Effector memory CD8-positive, alpha-beta T cell (primary cell): ENCODE data around the gene PHF20.
"Not testable (repeated sequence)": the region's sequence is repeated elsewhere in the genome, so short reads cannot be mapped to it uniquely, and the experiment has no call there.

Source experiments
- ATAC-seq: fragments of 150-1000 bp; cut with Tn5 transposase; replicated peaks from 2 replicates; pipeline ENCODE4 v1.10.0; 2021; ENCODE audit warnings: mild to moderate bottlenecking, moderate library complexity
- DNase-seq, 3 experiments: peaks; one replicate each; pipeline ENCODE4 v3.0.0; 2021
- H3K27ac Mint-ChIP-seq, 2 donors: one replicate each; pipeline ENCODE4 v1.8.0; 2022; ENCODE audit warnings: mild to moderate bottlenecking in 2 of 2, mixed read lengths in 2 of 2, moderate library complexity in 2 of 2
- H3K27me3 Mint-ChIP-seq, 2 donors: one replicate each; pipeline ENCODE4 v1.8.0; 2022; ENCODE audit warnings: mixed read lengths in 2 of 2
- H3K36me3 Mint-ChIP-seq: one replicate; pipeline ENCODE4 v1.8.0; 2022; ENCODE audit warnings: mild to moderate bottlenecking, moderate library complexity, mixed read lengths; ENCODE audit not compliant: insufficient read depth
- H3K4me1 Mint-ChIP-seq, 2 donors: one replicate each; pipeline ENCODE4 v1.8.0; 2022; ENCODE audit warnings: low read depth in 2 of 2, mixed read lengths in 2 of 2
- H3K4me3 Mint-ChIP-seq, 2 donors: one replicate each; pipeline ENCODE4 v1.8.0; 2022; ENCODE audit warnings: mild to moderate bottlenecking in 2 of 2, mixed read lengths in 2 of 2, moderate library complexity in 2 of 2
- H3K9me3 Mint-ChIP-seq, 2 donors: one replicate each; pipeline ENCODE4 v1.8.0; 2022; ENCODE audit warnings: mixed read lengths in 2 of 2

The PHF20 gene

GRCh38 chr20:35920523-35920922 lies 148.7 kb downstream of the PHF20 start:
- Mint-ChIP-seq H3K36me3 (peaks cover 61% of the 10 kb centered on the region), H3K27me3 (no peaks in the 10 kb centered on the region), H3K9me3 (no peaks in the 10 kb centered on the region), H3K27ac (peak overlapping the region in 1 of 2 donors; percentile 62), H3K4me1 (peaks cover 0 to 1% of the 10 kb centered on the region in 2 donors), H3K4me3 (no peak overlapping the region)
- no peak for DNase-seq
- no peak for ATAC-seq

DNA sequence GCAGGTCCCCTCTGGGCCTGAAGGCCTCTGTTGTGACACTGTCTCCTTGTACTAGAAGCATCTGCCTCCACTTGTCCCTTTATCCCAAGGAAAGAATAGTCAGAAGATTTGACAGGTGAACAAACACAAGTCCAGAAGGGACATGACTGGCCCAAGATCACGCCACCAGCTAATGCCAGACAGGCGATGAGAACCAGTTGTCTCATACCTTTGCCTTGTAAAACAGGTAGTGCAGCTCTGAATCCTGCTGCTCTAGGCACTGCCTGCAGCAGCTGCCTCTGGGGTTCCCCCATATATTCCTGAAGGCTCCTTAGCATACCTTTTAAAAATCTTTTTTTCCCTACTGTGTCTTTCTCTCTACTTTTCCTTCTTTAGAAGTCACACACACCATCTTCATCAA lies 157.5 kb downstream of the PHF20 start:
- Mint-ChIP-seq H3K27ac (peak overlapping the region in 1 of 2 donors; percentile 47), H3K9me3 (no peaks in the 10 kb centered on the region), H3K36me3 (peaks cover 88% of the 10 kb centered on the region), H3K4me1 (peaks cover 2 to 30% of the 10 kb centered on the region in 2 donors), H3K4me3 (no peak overlapping the region), H3K27me3 (no peaks in the 10 kb centered on the region)
- ATAC-seq (no peak), DNase-seq (no peak)

- Mint-ChIP-seq H3K27ac (peak overlapping the region; percentile 73 to 82), H3K27me3 (no peaks in the 10 kb centered on the region), H3K36me3 (peaks cover 74% of the 10 kb centered on the region), H3K4me1 (peaks cover 2 to 30% of the 10 kb centered on the region in 2 donors), H3K4me3 (peak overlapping the region in 1 of 2 donors; percentile 10), H3K9me3 (no peaks in the 10 kb centered on the region)
- DNase-seq, result no peak
- no peak for ATAC-seq
Measured at GRCh38 chr20:35934050-35934449, 162.2 kb downstream of the PHF20 start.

- ATAC-seq, result no peak
- Mint-ChIP-seq H3K4me3 (no peak overlapping the region), H3K9me3 (no peaks in the 10 kb centered on the region), H3K36me3 (peaks cover 67% of the 10 kb centered on the region), H3K27ac (no peak overlapping the region), H3K27me3 (no peaks in the 10 kb centered on the region), H3K4me1 (peaks cover 0 to 7% of the 10 kb centered on the region in 2 donors)
- DNase-seq, result no peak
Measured at GRCh38 chr20:35939264-35939663, 167.4 kb downstream of the PHF20 start.

DNA sequence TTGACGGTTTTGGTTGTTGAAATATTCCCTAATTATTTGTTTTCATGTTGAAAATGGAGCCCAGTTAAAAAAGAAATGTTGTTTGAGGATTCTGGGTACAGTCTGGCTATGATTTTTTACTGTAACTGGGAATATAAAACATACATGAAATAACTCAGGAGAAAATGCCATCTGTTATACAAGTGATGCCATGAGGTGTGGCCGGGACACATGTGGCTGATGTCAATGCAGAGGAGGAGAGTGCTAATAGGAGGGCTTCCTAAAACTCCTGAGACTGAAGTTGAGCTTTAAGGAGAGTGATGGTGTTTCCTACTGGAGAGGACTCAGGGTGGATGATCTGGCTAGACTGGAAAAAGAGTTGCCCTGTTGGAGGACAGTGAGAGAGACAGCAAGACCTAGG lies 169.8 kb downstream of the PHF20 start:
- no peak for ATAC-seq
- Mint-ChIP-seq H3K36me3 (peaks cover 62% of the 10 kb centered on the region), H3K4me3 (no peak overlapping the region), H3K27me3 (no peaks in the 10 kb centered on the region), H3K9me3 (no peaks in the 10 kb centered on the region), H3K4me1 (no peaks in the 10 kb centered on the region), H3K27ac (peak overlapping the region; percentile 56 to 68)
- DNase-seq, result no peak

DNA sequence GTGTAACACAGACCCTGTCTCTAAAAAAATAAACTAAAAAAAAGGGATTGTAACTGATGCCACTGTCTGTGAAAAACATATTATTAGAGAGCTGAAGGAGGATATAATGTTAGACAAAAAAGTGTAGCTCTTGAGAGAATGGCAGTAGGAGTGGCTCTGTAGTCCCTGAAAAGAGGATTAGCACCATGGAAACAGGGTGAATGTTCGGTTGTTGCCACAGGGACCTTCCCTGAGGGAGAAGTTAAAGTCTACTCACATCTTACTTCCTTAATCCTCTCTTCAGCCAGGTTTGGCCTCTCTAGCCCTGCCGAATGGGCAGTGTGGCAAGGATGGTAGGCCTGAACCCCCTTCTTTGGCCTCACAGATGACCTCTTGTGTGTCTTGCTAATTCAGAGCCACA lies 170.4 kb downstream of the PHF20 start:
- no peaks in the 10 kb centered on the region for H3K27me3 Mint-ChIP-seq
- DNase-seq (no peak), ATAC-seq (no peak)
- H3K36me3 Mint-ChIP-seq, result peaks cover 64% of the 10 kb centered on the region
- H3K27ac Mint-ChIP-seq, result peak overlapping the region; percentile 56 to 68
- H3K9me3 Mint-ChIP-seq, result no peaks in the 10 kb centered on the region
- H3K4me3 Mint-ChIP-seq, result no peak overlapping the region
- H3K4me1 Mint-ChIP-seq, result no peaks in the 10 kb centered on the region

DNA sequence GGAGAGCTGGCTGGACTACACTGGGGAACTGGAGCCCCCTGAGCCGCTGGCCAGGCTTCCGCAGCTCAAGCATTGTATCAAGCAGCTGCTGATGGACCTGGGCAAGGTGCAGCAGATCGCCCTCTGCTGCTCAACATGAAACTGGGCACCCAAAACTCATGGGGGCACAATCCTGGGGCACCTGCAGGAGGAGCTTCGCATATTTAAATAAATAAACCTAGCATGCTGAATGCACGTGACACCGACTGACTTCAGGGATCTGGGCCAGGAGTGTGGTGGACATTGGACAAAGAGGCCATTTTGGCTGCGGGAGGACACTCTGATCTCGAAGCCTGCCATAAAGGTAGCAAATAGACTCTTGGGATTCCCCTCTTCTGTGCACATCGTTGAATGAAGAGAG lies 175.7 kb downstream of the PHF20 start:
- H3K36me3 Mint-ChIP-seq, result peaks cover 44% of the 10 kb centered on the region
- H3K27me3 Mint-ChIP-seq, result no peaks in the 10 kb centered on the region
- ATAC-seq (peak; percentile 55), DNase-seq (peak in 1 of 3 experiments; percentile 8)
- H3K4me3 Mint-ChIP-seq, result no peak overlapping the region
- H3K27ac Mint-ChIP-seq, result peak overlapping the region in 1 of 2 donors; percentile 56
- H3K4me1 Mint-ChIP-seq, result peaks cover 5 to 12% of the 10 kb centered on the region in 2 donors
- no peaks in the 10 kb centered on the region for H3K9me3 Mint-ChIP-seq

GRCh38 chr20:35947907-35948306 lies 176.1 kb downstream of the PHF20 start:
- Mint-ChIP-seq H3K9me3 (no peaks in the 10 kb centered on the region), H3K4me3 (no peak overlapping the region)
- DNase-seq, result no peak

DNA sequence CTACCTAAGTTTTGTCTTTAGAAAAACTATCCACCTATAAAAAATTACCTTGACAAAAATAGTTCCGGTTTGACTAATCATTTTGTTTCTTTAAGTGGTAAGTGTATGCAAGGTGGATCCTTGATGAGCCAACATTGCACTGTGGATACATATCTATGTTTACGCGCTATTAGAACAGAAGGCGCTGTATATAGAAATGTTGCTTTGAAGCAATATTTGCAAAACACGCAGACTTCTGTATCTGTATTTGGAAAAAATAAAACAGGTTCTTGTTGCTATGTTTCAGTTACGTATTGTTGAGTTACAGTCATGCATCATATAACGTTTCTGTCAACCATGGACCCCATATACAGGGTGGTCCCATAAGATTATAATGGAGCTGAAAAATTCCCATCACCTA lies 178.3 kb downstream of the PHF20 start:
- peaks cover 38% of the 10 kb centered on the region for H3K36me3 Mint-ChIP-seq
- no peak for ATAC-seq
- H3K27ac Mint-ChIP-seq, result peak overlapping the region in 1 of 2 donors; percentile 41
- H3K9me3 Mint-ChIP-seq, result no peaks in the 10 kb centered on the region
- H3K4me3 Mint-ChIP-seq, result no peak overlapping the region
- no peak for DNase-seq
- H3K27me3 Mint-ChIP-seq, result no peaks in the 10 kb centered on the region
- H3K4me1 Mint-ChIP-seq, result peaks cover 11 to 21% of the 10 kb centered on the region in 2 donors

More at GRCh38 chr20:35947907-35948306, 176.1 kb downstream of the PHF20 start:
- Mint-ChIP-seq H3K27ac (no peak overlapping the region), H3K4me1 (peaks cover 8 to 16% of the 10 kb centered on the region in 2 donors), H3K36me3 (peaks cover 40% of the 10 kb centered on the region), H3K27me3 (no peaks in the 10 kb centered on the region)
- no peak for ATAC-seq

DNA sequence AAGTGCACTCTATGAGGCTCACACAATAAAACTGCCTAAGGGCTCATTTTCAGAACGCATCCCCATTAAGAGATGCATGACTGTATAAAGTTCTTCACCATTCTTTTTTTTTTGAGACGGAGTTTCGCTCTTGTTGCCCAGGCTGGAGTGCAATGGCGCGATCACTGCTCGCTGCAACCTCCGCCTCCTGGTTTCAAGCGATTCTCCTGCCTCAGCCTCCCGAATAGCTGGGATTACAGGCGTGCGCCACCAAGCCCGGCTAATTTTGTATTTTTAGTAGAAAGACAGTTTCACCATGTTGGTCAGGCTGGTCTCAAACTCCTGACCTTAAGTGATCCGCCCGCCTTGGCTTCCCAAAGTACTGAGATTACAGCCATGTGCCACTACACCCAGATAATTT lies 180.3 kb downstream of the PHF20 start:
- not testable (repeated sequence) for H3K9me3 Mint-ChIP-seq, ATAC-seq, DNase-seq, H3K27me3 Mint-ChIP-seq
- Mint-ChIP-seq H3K27ac (peak overlapping the region; percentile 99 to 100), H3K4me1 (peaks cover 11 to 21% of the 10 kb centered on the region in 2 donors), H3K36me3 (peaks cover 32% of the 10 kb centered on the region), H3K4me3 (peak overlapping the region; percentile 97 to 99)

DNA sequence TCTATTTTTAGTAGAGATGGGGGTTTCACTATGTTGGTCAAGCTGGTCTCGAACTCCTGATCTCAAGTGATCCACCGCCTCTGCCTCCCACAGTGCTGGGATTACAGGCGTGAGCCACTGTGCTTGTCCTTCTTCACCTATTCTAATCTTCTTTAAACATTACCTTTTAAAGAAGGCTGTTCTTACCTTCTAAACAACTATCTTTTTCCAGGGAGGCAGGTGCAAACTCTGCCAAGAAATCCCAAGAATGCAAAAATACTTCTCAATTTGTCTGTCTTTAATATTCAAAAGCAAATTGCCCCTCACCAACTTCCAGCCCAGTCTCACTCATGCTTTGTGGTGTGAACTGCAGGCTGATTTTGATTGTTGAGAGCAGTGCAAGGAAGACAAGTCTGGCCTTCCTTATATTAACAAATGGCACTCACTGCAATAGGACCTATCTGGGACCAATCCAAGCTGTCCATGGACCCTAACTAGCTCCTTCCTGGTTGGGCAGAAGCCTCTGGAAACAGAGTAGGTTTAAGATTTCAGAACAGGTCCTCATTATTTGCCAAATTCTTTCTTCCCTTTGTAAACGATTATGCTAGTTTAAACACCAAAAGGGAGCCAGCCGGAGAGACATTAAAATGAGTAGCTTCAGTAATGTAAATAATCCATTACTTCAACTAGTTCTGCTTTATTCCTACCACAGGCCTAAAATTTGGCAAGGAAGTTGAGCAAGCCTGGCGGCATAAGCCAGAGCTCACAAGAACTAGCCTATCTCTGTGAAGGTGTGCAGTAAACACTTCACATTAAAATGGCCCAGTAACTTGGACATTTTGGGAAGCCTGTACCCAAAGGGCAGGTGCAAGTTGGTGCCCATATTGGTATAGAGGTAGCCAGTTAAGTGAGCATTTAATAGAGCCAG lies 180.9 kb downstream of the PHF20 start:
- Mint-ChIP-seq H3K27ac (peak overlapping the region; percentile 99 to 100), H3K9me3 (no peaks in the 10 kb centered on the region), H3K27me3 (no peaks in the 10 kb centered on the region), H3K36me3 (peaks cover 26% of the 10 kb centered on the region), H3K4me3 (peak overlapping the region; percentile 97 to 99), H3K4me1 (peaks cover 11 to 21% of the 10 kb centered on the region in 2 donors)
- DNase-seq (peak in 1 of 3 experiments; percentile 5), ATAC-seq (no peak)

- peak overlapping the region; percentile 97 to 99 for H3K4me3 Mint-ChIP-seq
- peak; percentile 42 for ATAC-seq
- H3K27ac Mint-ChIP-seq, result peak overlapping the region; percentile 99 to 100
- H3K9me3 Mint-ChIP-seq, result no peaks in the 10 kb centered on the region
- H3K4me1 Mint-ChIP-seq, result peaks cover 11 to 21% of the 10 kb centered on the region in 2 donors
- DNase-seq, result peak; percentile 59 to 71 (median 64)
- H3K36me3 Mint-ChIP-seq, result peaks cover 20% of the 10 kb centered on the region
- H3K27me3 Mint-ChIP-seq, result no peaks in the 10 kb centered on the region
Measured at GRCh38 chr20:35953387-35954199, 181.8 kb downstream of the PHF20 start.

GRCh38 chr20:35954200-35954906 lies 182.5 kb downstream of the PHF20 start, which contains the start of gene SCAND1:
Gene SCAND1, minus strand, starts transcription at chr20:35954502. Its CDS starts 218 bp downstream, at chr20:35954284.
- H3K9me3 Mint-ChIP-seq, result no peaks in the 10 kb centered on the region
- peaks cover 11 to 18% of the 10 kb centered on the region in 2 donors for H3K4me1 Mint-ChIP-seq
- ATAC-seq (peak; percentile 80), DNase-seq (peak; percentile 94 to 97 (median 95))
- H3K4me3 Mint-ChIP-seq, result peak within 1 kb of the TSS; percentile 97 to 99
- peak within 1 kb of the TSS; percentile 99 to 100 for H3K27ac Mint-ChIP-seq
- peaks cover 20% of the 10 kb centered on the region for H3K36me3 Mint-ChIP-seq
- no peaks in the 10 kb centered on the region for H3K27me3 Mint-ChIP-seq
